Muscle of back (tissue), 11 donors: ENCODE measurements around the gene ARHGAP12. TPM values are rescaled to one million over a fixed set of nuclear protein-coding genes. Genes with fewer than 3 reads are reported as not detected.

Source experiments
- DNase-seq, 3 donors: peaks; one replicate each; pipeline versions ENCODE4 v3.0.0 to v3.0.0-alpha.2; 2013
- polyA plus RNA-seq, 10 donors: library from polyadenylated mRNA; unstranded; fragments of 120-200 nt; gene quantifications; one replicate each; pipeline ENCODE4 v1.2.1, GENCODE V29; 2013; ENCODE audit not compliant: insufficient read length in 10 of 10

ARHGAP12 gene
- polyA plus RNA-seq, 10 donors = 20.3 to 33.0 (median 24.6) TPM

DNA sequence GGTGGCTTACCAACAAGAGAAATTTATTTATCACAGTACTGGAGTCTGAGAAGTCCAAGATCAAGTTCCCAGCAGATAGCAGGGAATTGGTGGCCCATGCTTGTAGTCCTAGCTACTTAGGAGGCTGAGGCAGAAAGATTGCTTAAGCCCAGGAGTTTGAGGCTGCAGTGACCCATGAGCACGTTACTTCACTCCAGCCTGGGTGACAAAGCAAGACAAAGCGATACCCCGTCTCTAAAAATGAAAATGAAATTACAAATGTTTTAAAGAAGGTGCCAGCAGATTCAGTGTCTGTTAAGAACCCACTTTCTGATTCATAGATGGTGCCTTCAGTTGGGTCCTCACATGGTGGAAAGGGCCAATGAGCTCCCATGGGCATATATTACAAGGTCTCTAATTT is 20.6 kb upstream of the ARHGAP12 start:
- no peak for DNase-seq

DNA sequence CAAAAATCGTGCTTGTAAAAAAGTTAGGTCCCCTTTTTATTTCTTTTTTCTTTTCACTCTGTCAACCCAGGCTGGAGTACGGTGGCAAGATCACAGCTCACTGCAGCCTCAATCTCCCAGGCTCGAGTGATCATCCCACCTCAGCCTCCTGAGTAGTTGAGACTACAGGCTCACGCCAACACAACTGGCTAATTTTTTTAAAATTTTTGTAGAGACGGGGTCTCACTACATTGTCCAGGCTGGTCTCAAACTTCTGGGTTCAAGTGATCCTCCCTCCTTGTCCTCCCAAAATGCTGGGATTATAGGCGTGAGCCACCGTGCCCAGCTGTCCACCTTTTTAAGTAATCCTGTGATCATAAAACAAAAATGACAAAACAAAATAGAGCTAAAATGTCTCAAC is 19.4 kb upstream of the ARHGAP12 start:
- DNase-seq = no peak

DNA sequence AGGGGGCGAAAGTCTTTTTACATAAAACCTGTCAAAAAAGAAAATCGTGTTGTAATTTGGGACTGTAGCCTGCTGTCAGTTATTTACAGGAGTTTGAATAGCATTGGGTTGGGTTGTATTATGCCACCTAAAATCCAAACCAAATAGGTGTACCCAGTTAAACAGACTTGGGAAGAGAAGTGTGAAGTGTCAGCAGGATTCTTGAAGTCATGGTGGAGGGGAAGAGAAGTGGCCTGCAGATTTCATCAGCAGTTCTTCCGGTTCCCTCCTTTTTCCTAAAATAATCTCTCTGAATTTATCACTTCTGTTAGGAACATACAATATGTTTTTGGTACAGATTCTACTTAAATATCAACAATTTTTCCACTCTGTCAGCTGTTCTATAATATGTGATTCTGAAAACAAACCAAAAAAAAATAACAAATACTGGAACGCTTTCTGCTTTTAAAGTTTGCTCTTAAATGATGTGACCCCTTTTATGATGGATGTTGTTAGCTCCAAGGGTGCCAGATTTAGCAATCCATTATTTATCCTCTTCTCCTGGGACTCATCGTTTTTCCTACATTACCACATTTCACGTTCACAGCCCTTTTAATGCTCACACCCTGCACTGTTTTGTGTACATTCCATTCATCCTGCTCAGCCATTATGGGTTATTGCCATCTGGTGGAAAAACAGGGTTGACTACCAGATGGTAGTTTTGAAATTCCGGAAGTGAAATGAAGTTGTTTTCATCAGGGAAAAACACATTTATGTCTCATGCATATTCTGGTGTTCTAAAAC is 18.7 kb upstream of the ARHGAP12 start:
- DNase-seq = peak; percentile 67 to 90 (median 84)

DNA sequence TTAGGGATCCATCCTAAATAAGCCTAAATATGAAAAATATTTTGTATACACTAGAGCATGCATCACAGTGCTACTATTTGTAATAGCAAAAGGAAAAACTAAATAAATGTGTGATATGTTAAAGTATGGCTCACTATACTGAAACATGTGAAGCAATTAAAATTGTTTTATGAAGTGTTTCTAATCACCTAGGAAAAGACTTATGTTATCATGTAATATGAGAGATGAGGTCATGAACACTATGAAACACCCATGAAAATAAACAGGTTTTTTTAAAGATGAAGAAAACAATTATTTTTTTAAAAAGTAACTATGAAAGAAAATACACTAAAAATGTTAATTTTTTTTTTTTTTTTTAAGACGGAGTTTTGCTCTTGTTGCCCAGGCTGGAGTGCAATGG is 16.8 kb upstream of the ARHGAP12 start:
- no peak for DNase-seq

DNA sequence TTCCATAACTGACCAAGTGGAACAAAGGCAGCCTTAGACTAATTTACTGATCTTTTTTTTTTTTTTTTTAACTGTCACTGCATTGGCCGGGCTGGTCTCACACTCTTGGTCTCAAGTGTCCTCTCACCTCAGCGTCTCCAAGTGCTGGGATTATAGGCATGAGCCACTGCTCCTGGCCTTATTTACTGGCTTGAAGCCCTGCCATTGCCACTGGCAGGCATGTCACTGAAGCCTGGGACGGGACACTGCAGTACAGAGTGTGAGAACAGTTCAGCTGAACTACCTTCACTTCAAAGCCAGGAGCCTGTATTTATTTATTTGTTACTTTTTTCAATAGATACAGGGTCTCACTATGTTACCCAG is 15.4 kb upstream of the ARHGAP12 start:
- DNase-seq = no peak

DNA sequence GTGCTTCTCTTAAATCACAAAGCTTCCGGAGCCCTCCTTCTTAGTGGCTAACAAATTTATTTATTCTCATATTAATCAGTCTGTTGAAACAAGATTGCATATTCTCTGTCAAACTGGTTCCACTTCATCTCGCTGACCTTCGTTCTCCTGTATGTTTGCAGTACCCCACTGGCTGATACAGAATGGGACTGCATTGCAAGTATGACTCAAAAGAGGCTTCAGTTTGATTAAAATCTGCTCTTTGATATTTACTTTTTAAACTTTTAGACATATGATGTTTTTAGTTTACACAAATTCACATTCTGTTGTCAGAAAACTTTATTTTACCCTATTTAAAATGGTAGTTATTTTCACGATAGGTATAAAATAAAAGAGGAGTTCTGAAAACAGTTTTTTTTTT is 14.3 kb upstream of the ARHGAP12 start:
- DNase-seq = no peak

DNA sequence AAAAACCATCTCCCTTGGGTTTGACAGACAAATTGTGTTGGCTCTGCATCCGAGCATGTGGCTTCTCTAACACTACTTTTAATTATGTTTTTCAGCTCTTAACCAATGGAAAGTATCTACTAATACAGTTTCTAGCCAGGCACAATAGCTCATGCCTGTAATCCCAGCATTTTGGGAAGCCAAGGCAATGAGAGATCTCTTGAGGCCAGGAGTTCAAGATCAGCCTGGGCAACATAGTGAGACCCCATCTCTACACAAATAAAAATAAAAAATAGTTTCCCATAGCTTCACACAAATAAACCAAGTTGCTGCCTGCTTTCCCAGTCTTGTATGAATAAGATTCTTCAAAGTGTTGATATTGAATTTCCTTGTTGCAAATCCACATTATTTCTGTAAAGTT is 13.8 kb upstream of the ARHGAP12 start:
- no peak for DNase-seq

DNA sequence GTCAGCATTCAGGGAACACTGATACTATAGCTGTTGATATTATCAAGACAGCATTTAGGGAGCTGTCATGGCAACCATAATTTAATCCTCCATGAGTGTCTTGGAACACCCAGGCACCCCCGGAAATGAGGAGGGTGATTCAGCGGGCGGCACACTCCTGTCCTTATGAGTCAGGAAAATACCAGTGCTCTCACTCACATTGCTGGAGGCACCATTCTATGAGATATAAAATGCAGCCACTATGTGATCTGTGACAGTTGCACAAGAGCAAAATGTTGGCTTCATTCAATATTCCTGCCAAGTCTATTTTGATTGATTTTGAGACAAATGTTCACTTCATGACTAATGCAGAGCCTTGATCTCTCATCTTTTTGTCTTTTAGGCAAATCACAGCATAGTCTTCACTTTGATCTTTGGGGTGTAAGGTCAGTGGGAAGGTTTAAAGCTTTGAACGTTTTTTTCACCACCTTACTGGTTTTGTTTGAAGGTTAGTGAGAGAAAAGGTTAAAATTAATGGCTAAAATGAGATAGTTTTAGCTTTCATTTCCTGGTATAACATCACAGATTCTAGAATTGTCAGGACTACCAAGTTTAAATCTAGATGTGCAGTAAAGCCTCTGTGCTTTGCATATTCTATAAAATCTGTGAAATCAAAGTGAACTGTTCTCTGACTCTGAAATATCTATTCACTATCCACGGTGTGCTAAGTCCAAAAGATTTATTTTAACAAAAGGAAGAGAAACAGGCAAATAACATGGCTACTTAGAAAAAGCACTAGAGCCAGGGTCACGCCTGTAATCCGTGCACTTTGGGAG is 12.4 kb upstream of the ARHGAP12 start:
- DNase-seq = peak in 1 of 3 donors; percentile 92

DNA sequence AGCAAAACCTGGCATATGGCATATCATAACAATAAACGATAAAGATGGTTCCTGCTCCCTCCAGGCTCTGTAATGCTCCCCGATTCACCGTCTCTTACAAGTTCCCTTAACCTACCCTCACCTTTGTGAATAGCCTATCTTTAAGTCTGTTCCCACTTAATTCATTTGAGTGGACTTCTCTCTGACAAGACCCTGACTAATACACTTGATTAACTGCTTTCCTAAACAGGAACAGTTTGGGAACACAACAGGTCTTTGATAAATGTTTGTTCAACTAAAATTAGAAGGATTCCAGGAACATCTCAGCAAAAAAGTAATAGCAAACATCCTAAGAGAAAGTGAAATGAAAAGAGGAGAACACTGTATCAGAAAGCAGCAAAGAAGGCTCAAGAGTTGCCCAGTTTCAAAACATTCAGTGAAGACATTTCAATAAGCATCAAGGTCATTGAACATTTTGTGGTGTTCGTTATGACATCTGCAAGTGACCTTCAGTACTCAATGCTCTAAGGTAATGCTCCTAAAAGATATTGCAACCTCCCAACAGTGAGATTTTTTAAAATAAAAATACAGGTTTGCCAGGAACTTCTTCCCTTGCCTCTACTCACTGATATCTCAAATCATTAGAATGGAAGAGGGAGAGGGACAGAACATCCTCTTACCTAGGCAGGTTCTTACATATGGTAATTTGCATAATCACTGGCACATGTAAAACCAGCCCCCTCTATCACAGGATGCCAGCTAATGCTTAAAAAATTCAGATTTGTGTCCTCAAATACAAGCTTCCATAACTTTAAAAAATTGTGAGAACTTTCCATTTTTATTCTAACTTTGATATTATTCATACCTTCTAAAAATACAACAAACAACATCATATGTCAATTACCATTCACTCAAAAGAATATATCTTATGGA is 11.4 kb upstream of the ARHGAP12 start:
- DNase-seq = no peak

DNA sequence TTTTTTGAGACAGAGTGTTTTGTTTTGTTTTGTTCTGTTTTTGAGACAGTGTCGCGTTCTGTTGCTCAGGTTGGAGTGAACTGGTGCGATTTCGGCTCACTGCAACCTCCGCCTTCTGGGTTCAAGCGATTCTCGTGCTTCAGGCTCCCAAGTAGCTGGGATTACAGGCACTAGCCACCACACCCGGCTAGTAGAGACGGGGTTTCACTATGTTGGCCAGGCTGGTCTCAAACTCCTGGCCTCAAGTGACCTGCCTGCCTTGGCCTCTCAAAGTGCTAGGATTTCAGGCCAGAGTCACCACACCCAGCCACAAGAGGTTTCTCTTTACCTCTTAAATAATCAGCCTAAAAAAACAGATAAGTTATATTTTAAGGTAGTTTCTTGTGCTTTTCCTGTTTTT is 8.7 kb upstream of the ARHGAP12 start:
- DNase-seq = no peak

DNA sequence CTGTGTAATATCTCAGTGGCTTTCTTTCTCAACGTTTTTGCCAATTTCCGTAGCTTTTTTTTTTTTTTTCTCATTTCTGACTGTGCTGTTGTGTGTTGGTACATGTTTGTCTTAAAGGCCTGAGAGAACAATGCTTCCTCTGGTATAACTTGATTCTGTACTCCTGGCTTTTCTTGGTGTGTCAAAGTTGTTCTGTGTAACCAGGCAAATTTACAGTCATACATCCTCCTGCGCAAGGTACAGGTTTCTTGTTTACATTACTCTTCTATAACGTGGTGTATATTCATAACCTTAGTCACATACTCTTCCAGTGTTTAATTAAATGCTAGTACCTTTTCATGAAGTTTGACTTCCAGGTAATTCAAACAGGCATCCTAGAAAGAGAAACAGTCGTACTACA is 8.3 kb upstream of the ARHGAP12 start:
- no peak for DNase-seq

DNA sequence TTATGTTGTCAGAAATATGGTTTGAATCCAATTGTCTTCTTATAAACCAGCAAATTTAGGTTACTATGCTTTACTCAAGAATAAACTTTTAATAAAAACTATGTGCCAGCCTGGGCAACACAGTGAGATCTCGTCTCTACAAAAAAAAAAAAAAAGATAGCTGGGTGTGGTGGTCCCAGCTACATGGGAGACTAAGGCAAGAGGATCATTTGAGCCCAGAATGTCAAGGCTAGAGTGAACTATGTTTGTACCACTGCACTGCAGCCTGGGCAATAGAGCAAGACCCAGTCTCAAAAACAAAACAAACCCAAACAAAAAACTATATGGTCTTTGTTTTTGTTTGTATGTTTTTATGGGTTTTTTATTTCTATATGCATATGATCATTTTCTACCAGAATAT is 7.5 kb upstream of the ARHGAP12 start:
- no peak for DNase-seq

DNA sequence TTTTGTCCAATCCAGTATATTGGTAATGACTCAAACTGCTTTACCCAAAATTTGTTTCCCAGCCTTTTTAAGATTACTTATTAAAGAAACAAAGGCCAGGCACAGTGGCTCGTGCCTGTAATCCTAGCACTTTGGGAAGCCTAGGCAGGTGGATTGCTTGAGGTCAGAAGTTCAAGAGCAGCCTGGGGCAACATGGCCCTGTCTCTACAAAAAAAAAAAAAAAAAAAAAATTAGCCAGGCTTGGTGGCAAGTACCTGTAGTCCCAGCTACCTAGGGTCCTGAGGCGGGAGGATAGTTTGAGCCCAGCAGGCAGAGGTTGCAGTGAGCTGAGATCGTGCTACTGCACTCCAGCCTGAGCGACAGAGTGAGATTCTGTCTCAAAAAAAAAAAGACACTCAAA is 7.0 kb upstream of the ARHGAP12 start:
- DNase-seq = no peak

DNA sequence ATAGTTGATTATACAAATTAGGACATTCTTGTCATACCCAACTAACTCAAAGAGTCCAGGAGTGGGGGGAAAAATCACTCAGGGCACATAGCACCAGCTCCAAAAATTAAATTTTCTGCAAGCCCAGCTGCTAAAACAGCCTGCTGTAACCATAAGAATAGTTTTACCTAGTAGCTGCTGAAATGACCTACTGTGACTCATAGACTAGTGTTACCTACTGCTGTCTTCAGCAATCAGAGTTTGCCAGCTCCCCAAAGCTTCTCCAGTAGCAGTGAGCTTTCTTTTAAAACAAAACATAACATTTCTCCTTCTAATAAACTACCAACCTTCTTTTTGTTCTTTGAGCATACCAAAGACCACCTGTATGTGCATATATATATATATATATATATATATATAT is 4.2 kb upstream of the ARHGAP12 start:
- no peak for DNase-seq

DNA sequence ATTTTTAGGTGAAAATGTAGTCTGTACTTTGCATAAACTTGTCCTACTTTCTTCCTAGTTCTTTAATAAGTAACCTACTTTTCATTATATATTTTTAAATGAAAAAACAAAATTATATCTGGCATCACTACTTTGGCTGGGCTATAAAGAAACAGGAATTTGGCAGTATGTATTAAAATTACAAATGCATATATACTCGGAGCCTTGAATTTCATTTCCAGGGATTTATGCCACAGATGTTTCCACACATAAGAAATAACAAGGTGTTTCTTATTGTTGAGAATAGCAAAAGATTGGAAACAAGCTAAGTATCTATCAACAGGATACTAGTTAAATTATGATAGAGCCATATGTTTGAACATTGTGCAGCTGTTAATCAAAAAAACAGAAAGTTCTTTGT is 2.2 kb upstream of the ARHGAP12 start:
- DNase-seq = peak in 1 of 3 donors; percentile 73

DNA sequence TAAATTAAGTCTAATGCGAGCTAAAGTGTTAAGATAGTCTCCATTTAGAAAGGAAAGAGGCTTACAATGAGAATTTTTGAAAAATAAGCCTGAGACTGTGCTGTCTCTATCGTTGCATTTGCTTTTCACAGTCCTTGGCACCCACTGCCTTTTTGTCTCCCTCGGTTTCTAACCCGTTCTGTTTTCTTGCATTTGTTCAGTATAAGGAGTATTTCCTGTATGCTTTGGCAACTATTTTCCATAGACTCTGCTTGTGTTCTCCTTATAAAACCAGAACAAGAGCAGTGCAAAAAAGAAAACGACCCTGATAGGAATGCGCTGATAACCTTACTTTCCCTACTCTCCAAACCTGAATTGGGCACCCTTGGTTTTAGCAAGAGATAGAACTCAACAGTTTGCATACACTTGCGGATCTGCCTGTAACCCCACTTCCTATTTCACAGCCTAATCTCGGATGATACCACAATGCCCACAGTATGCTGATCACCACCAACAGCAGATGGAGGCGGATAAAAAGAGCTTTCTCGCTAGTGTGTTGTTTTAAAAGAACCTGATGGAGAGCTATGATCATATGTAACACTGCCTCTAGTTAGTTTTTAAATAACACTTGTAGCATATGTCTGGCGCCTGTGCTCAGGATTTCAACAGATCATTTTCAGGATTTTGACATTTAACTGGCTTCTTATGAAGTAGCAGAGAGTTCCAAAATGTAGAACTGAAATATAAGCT is 1.6 kb upstream of the ARHGAP12 start:
- peak; percentile 24 to 80 (median 35) for DNase-seq

DNA sequence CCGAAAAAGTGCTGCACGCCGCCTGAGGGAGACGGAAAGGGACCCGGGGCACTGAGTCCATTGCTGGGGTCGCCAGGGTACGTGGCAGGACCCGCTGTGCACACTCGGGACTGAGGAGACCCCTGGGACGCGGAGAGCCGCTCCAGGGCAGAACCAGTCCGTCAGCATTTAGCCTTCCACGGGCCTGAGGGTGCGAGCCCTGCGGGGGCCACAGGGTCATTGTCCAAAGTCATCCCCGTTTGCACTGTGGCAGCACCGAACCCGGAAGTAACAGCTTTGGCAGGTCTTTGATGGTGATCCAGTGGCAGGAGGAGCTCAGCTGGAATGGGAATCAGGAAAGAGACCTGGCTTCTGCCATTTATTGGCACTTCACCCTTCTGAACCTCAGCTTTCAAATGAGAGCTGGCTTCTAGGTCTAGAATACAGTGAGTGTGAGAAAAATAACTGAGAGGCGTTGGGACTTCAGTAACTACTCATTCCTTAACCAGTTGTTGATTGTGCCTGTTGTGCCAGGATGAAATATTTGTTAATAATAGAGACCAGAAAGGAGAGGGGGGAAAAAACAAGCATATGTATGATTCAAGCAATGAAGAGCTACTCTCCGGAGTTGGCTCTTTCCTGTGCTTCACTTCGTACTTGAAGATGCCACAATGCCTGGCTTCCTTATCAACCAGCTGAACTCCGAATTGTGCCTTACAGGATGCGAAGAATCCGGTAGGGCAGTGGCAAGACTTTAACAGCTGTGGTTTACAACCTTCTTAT is 811 bp upstream of the ARHGAP12 start:
- DNase-seq = peak in 2 of 3 donors; percentile 59 to 85

DNA sequence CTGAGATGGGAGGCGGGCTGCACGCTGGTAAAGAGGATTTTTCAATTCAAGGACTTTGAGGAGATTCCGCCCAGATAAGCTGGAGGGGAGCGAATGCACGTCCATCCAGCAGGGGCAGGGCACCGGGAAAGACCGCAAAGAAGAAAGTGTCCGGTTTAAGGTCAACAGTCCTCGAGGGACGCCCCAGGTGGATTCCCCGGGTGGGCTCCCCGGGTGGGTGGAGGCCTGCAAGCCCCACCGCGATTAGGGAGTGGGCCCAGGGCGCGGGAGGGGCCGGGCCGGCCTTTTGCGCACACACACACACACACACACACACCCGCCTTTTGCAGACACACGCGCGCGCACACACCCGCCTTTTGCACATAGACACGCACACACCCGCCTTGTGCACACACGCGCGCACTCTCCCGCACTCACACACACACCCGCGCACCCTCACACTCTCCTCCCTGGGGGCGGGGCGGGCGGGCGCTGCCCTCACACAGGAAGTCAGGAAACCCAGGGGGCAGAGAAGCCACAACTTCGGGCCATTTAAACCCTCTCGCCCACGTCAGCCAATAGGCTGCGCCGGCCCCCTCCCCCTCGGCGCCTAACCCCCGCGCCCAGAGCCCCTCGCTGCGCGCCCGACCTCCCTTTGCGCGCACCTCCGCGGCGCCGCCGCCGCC is 615 bp downstream of the ARHGAP12 start:
- DNase-seq = peak; percentile 33 to 88 (median 61)

DNA sequence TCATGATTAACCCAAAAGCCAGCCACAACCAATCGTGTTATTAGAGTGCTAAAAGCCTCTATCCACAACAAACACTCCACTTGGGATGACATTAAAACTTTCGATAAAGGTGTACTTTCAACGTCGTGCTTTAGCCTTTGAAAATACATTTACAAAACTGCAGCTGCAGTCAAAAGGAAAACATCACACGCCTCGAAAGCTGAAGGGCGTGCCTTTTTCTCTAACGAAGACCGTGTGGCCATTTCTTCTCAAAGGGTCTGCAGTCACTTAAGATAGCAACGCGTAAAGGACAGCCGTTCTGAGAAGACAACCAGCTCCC is 1.1 kb downstream of the ARHGAP12 start:
- peak in 1 of 3 donors; percentile 21 for DNase-seq
